ENCODE data around the gene FOXJ3. TPM values are rescaled to one million over a fixed set of nuclear protein-coding genes. Genes with fewer than 3 reads are reported as not detected.

Gene FOXJ3
- polyA plus RNA-seq, 1 of the 3 experiments (the other 2 are of a cell fraction), result 16.0 TPM

DNA sequence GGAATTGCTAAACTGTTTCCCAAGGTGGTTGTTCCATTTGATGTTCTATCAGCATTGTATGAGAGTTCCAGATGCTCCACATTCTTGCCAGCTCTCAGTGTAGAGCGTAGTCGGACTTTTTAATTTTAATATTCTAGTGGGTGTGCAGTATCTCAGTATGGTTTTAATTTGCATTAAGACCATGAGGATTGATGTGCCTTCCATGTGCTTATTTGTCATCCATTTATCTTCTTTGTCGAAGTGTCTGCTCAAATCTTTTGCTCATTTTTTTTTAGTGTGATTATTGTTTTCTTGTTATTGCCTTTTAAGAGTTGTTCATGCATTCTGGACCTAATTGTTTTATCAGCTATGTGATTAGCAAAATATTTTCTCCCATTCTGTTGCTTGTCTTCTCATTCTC is 195.6 kb downstream of the FOXJ3 start:
- no peak overlapping the region for H3K4me3 ChIP-seq (ENCODE audit: low read depth in 2 of 2, low read length in 1 of 2)
- H3K9ac ChIP-seq, result no peak overlapping the region
- no peaks in the 10 kb centered on the region for H4K20me1 ChIP-seq (ENCODE audit: insufficient read depth)
- TF ChIP-seq ELF1 (IDR thresholded peaks at IDR 0.05) (no peak), MEF2A (IDR thresholded peaks at IDR 0.05; ENCODE audit: borderline replicate concordance, low read depth) (no peak), FOXJ3 (CRISPR knock-in tag; IDR thresholded peaks at IDR 0.05) (no peak), TAF1 (IDR thresholded peaks at IDR 0.05; ENCODE audit: borderline replicate concordance, low read depth, low read length) (no peak), RCOR1 (IDR thresholded peaks at IDR 0.05; ENCODE audit: low read length) (no peak), GABPA (IDR thresholded peaks at IDR 0.05; ENCODE audit: low read depth) (no peak), FOXM1 (IDR thresholded peaks at IDR 0.05; ENCODE audit: low read depth) (no peak)
- TF ChIP-seq, protein P1, sequence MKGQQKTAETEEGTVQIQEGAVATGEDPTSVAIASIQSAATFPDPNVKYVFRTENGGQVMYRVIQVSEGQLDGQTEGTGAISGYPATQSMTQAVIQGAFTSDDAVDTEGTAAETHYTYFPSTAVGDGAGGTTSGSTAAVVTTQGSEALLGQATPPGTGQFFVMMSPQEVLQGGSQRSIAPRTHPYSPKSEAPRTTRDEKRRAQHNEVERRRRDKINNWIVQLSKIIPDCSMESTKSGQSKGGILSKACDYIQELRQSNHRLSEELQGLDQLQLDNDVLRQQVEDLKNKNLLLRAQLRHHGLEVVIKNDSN (IDR thresholded peaks at IDR 0.05; ENCODE audit: borderline replicate concordance, low read depth), result no peak
- TF ChIP-seq, protein P2, sequence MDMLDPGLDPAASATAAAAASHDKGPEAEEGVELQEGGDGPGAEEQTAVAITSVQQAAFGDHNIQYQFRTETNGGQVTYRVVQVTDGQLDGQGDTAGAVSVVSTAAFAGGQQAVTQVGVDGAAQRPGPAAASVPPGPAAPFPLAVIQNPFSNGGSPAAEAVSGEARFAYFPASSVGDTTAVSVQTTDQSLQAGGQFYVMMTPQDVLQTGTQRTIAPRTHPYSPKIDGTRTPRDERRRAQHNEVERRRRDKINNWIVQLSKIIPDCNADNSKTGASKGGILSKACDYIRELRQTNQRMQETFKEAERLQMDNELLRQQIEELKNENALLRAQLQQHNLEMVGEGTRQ (IDR thresholded peaks at IDR 0.05; ENCODE audit: borderline replicate concordance, low read depth, low read length), result no peak
- TF ChIP-seq, protein P3, sequence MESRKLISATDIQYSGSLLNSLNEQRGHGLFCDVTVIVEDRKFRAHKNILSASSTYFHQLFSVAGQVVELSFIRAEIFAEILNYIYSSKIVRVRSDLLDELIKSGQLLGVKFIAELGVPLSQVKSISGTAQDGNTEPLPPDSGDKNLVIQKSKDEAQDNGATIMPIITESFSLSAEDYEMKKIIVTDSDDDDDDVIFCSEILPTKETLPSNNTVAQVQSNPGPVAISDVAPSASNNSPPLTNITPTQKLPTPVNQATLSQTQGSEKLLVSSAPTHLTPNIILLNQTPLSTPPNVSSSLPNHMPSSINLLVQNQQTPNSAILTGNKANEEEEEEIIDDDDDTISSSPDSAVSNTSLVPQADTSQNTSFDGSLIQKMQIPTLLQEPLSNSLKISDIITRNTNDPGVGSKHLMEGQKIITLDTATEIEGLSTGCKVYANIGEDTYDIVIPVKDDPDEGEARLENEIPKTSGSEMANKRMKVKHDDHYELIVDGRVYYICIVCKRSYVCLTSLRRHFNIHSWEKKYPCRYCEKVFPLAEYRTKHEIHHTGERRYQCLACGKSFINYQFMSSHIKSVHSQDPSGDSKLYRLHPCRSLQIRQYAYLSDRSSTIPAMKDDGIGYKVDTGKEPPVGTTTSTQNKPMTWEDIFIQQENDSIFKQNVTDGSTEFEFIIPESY (IDR thresholded peaks at IDR 0.05; ENCODE audit: borderline replicate concordance, low read depth), result no peak
- no peaks in the 10 kb centered on the region for H3K9me3 ChIP-seq
- H3K79me2 ChIP-seq (ENCODE audit: insufficient read depth), result no peaks in the 10 kb centered on the region
- WGBS (ENCODE audit: low lambda C conversion rate), result 83% methylated on average over 3 of the region's 3 CpGs
- CTCF ChIA-PET, result no interaction called here
- H3K36me3 ChIP-seq (replicated peaks in 1 of 2; ENCODE audit: control insufficient read depth in 1 of 2, insufficient read depth in 2 of 2, low read length in 1 of 2), result no peaks in the 10 kb centered on the region
- H2AFZ ChIP-seq (ENCODE audit: low read depth), result no peak overlapping the region
- no peak for DNase-seq
- H3K27me3 ChIP-seq (ENCODE audit: insufficient read depth), result peaks cover 12% of the 10 kb centered on the region; the same call in 1 of the 2 replicates
- no peaks in the 10 kb centered on the region for H3K4me1 ChIP-seq (ENCODE audit: control insufficient read depth in 1 of 2, insufficient read depth in 2 of 2, low read depth in 1 of 2, low read length in 1 of 2)
- no peaks in the 10 kb centered on the region for H3K9me2 ChIP-seq
- H3K27ac ChIP-seq (ENCODE audit: low read depth in 2 of 2, low read length in 1 of 2), result no peak overlapping the region
- POLR2A ChIA-PET, result no interaction called here
- no peak overlapping the region for H3K4me2 ChIP-seq
- no peaks in the 10 kb centered on the region for H3F3A ChIP-seq (replicated peaks; ENCODE audit: insufficient read depth)

DNA sequence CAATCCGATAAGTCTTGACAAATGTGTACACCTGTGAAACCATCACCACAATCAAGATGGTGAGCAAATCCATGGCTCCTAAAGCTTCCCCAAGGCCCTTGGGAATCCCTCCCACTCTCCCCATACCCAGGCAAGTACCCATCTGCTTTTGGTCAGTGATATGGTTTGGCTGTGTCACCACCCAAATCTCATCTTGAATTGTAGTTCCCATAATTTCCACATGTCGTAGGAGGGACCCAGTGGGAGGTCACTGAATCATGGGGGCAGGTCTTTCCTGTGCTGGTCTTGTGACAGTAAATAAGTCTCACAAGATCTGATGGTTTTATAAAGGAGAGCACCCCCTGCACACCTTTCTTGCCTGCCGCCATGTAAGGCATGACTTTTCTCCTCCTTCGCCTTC is 196.4 kb downstream of the FOXJ3 start:
- no peaks in the 10 kb centered on the region for H3K9me2 ChIP-seq
- no peak overlapping the region for H3K4me3 ChIP-seq (ENCODE audit: low read depth in 2 of 2, low read length in 1 of 2)
- H3K79me2 ChIP-seq (ENCODE audit: insufficient read depth), result no peaks in the 10 kb centered on the region
- POLR2A ChIA-PET, result no interaction called here
- no peaks in the 10 kb centered on the region for H3K4me1 ChIP-seq (ENCODE audit: control insufficient read depth in 1 of 2, insufficient read depth in 2 of 2, low read depth in 1 of 2, low read length in 1 of 2)
- 78% methylated on average over 4 of the region's 4 CpGs for WGBS (ENCODE audit: low lambda C conversion rate)
- H3K27me3 ChIP-seq (ENCODE audit: insufficient read depth), result peaks cover 12% of the 10 kb centered on the region; the same call in 1 of the 2 replicates
- no peak overlapping the region for H3K9ac ChIP-seq
- H2AFZ ChIP-seq (ENCODE audit: low read depth), result no peak overlapping the region
- H3K4me2 ChIP-seq, result no peak overlapping the region
- no peak overlapping the region for H3K27ac ChIP-seq (ENCODE audit: low read depth in 2 of 2, low read length in 1 of 2)
- no peak for DNase-seq
- H3K36me3 ChIP-seq (replicated peaks in 1 of 2; ENCODE audit: control insufficient read depth in 1 of 2, insufficient read depth in 2 of 2, low read length in 1 of 2), result no peaks in the 10 kb centered on the region
- CTCF ChIA-PET, result interaction anchor here (1.9 to 4.3 kb wide), 2 partner anchors 9 to 35 kb away, joined by 13 to 15 read pairs; no protein-coding TSS in a partner anchor
- H4K20me1 ChIP-seq (ENCODE audit: insufficient read depth), result no peaks in the 10 kb centered on the region
- H3F3A ChIP-seq (replicated peaks; ENCODE audit: insufficient read depth), result no peaks in the 10 kb centered on the region
- H3K9me3 ChIP-seq, result no peaks in the 10 kb centered on the region
- TF ChIP-seq TEAD4 (IDR thresholded peaks at IDR 0.05; ENCODE audit: borderline replicate concordance, insufficient read depth) (no peak), SMC3 (IDR thresholded peaks at IDR 0.05; ENCODE audit: low read depth, low read length) (no peak), MEF2A (IDR thresholded peaks at IDR 0.05; ENCODE audit: borderline replicate concordance, low read depth) (no peak), FOSL2 (IDR thresholded peaks at IDR 0.05; ENCODE audit: borderline replicate concordance, low read depth) (no peak), ELF1 (IDR thresholded peaks at IDR 0.05) (no peak)
